Sigmoid colon (tissue), 7 donors: ENCODE measurements around the gene LYPD6. TPM values are rescaled to one million over a fixed set of nuclear protein-coding genes. Genes with fewer than 3 reads are reported as not detected.

ENCODE experiments used
- DNase-seq: peaks from one replicate; pipeline ENCODE4 v3.0.0-alpha.2; 2019
- H3K27ac ChIP-seq, 4 donors: fragments of 200-600 bp; sonication (generic); one replicate each; pipeline ENCODE4 v1.5.1; 2016 to 2019; ENCODE audit warnings: mild to moderate bottlenecking in 1 of 4
- H3K27me3 ChIP-seq, 3 donors: fragments of 200-600 bp; sonication (generic); one replicate each; pipeline ENCODE4 v1.5.1; 2019; ENCODE audit warnings: mild to moderate bottlenecking in 1 of 3
- H3K36me3 ChIP-seq, 4 donors: fragments of 200-600 bp; sonication (generic); one replicate each; pipeline ENCODE4 v1.5.1; 2016 to 2019
- H3K4me1 ChIP-seq, 4 donors: fragments of 200-600 bp; sonication (generic); one replicate each; pipeline ENCODE4 v1.5.1; 2017 to 2019
- H3K4me3 ChIP-seq, 4 donors: fragments of 200-600 bp; sonication (generic); one replicate each; pipeline ENCODE4 v1.5.1; 2017 to 2019; ENCODE audit warnings: mild to moderate bottlenecking in 2 of 4, moderate library complexity in 1 of 4
- H3K9me3 ChIP-seq, 4 donors: fragments of 200-600 bp in 3 of 4; sonication (generic) in 3 of 4; one replicate each; pipeline versions ENCODE4 v1.5.1 to v1.6.1; 2013 to 2019
- CTCF ChIP-seq, 4 experiments: fragments of 450-650 bp in 3 of 4; fragments of 200-600 bp in 1 of 4; IDR thresholded peaks; one replicate each; pipeline ENCODE4 v1.5.1; 2016 to 2019; ENCODE audit warnings: antibody characterized with exemption in 4 of 4, mild to moderate bottlenecking in 3 of 4, moderate library complexity in 2 of 4
- EP300 ChIP-seq, 4 donors: sonication (generic); formaldehyde crosslinking; IDR thresholded peaks; one replicate each; pipeline ENCODE4 v1.6.1; 2017; ENCODE audit warnings: antibody characterized with exemption in 4 of 4
- POLR2A ChIP-seq, 2 donors: fragments of 450-650 bp; IDR thresholded peaks; one replicate each; pipeline ENCODE4 v1.6.1; 2016; ENCODE audit warnings: antibody characterized with exemption in 2 of 2, mild to moderate bottlenecking in 2 of 2, moderate library complexity in 2 of 2
- POLR2AphosphoS5 ChIP-seq, 4 donors: sonication (generic); formaldehyde crosslinking; IDR thresholded peaks; one replicate each; pipeline ENCODE4 v1.6.1; 2017; ENCODE audit warnings: antibody characterized with exemption in 4 of 4
- WGBS, 2 donors: extraction: QIAGEN DNeasy Blood & Tissue Kit; methylation state at CpG; one replicate each; pipeline ENCODE4 v1.1.7; 2013; 5-methylcytosine and 5-hydroxymethylcytosine counted together
- intact Hi-C: fragments of 100-400 bp; cut with DNase I; formaldehyde crosslinking; loops from one replicate; pipeline ENCODE4 v1.15.1; 2023
- polyA plus RNA-seq, 3 donors: library from polyadenylated mRNA; stranded (reverse); fragments of 200-250 nt; gene quantifications; one replicate each; pipeline ENCODE4 v1.2.3, GENCODE V29; 2013
- total RNA-seq, 4 donors: library from RNA; depleted of rRNA; stranded (reverse); fragments of >200 nt; gene quantifications; one replicate each; pipeline ENCODE4 v1.1.0, GENCODE V29; 2016
- donor health status: healthy with polysubstance abuse.
- donor health status: Bipolar disorder and iron deficiency.
- donor health status: healthy.

LYPD6 gene
- total and polyA plus RNA-seq, 7 donors: 1.0 to 2.0 (median 1.4) TPM

GRCh38 chr2:149422337-149422990 lies 92.1 kb downstream of the LYPD6 start:
- intact Hi-C loops: no loop called here

GRCh38 chr2:149422991-149423338 lies 92.6 kb downstream of the LYPD6 start:
- Histone ChIP-seq H3K4me1 (peaks cover 0 to 7% (median 0%) of the 10 kb centered on the region in 4 donors), H3K27me3 (no peaks in the 10 kb centered on the region), H3K36me3 (no peaks in the 10 kb centered on the region), H3K4me3 (no peak overlapping the region), H3K27ac (no peak overlapping the region), H3K9me3 (no peaks in the 10 kb centered on the region)
- intact Hi-C loops: no loop called here
- no peak for DNase-seq
- TF ChIP-seq CTCF (IDR thresholded peaks at IDR 0.05) (no peak), POLR2AphosphoS5 (IDR thresholded peaks at IDR 0.05) (no peak), EP300 (IDR thresholded peaks at IDR 0.05) (no peak), POLR2A (IDR thresholded peaks at IDR 0.05) (no peak)

More at GRCh38 chr2:149422337-149422990, 92.1 kb downstream of the LYPD6 start:
- Histone ChIP-seq H3K9me3 (no peaks in the 10 kb centered on the region), H3K27me3 (no peaks in the 10 kb centered on the region), H3K4me3 (no peak overlapping the region), H3K27ac (no peak overlapping the region), H3K4me1 (peaks cover 0 to 7% (median 0%) of the 10 kb centered on the region in 4 donors), H3K36me3 (no peaks in the 10 kb centered on the region)
- 79 to 80% methylated on average over 2 of the region's 2 CpGs for WGBS, 2 donors
- no peak for DNase-seq
- TF ChIP-seq POLR2A (IDR thresholded peaks at IDR 0.05): no peak

GRCh38 chr2:149423630-149424029 lies 93.2 kb downstream of the LYPD6 start:
- H3K4me3 ChIP-seq: no peak overlapping the region
- H3K9me3 ChIP-seq: no peaks in the 10 kb centered on the region
- DNase-seq: no peak
- WGBS, 2 donors: 95 to 96% methylated on average over 4 of the region's 4 CpGs
- H3K36me3 ChIP-seq: no peaks in the 10 kb centered on the region
- intact Hi-C loops: no loop called here
- TF ChIP-seq CTCF (IDR thresholded peaks at IDR 0.05): no peak
- no peak for TF ChIP-seq POLR2A (IDR thresholded peaks at IDR 0.05)
- no peak for TF ChIP-seq POLR2AphosphoS5 (IDR thresholded peaks at IDR 0.05)
- no peak for TF ChIP-seq EP300 (IDR thresholded peaks at IDR 0.05)
- no peaks in the 10 kb centered on the region for H3K27me3 ChIP-seq
- H3K4me1 ChIP-seq: peaks cover 0 to 7% (median 0%) of the 10 kb centered on the region in 4 donors
- H3K27ac ChIP-seq: no peak overlapping the region

- Histone ChIP-seq H3K36me3 (no peaks in the 10 kb centered on the region), H3K4me1 (peaks cover 0 to 16% (median 13%) of the 10 kb centered on the region in 4 donors), H3K9me3 (no peaks in the 10 kb centered on the region), H3K27ac (no peak overlapping the region), H3K27me3 (no peaks in the 10 kb centered on the region), H3K4me3 (no peak overlapping the region)
- DNase-seq: no peak
- WGBS, 2 donors: 96 to 98% methylated on average over 3 of the region's 3 CpGs
- intact Hi-C loops: no loop called here
- no peak for TF ChIP-seq EP300 (IDR thresholded peaks at IDR 0.05)
- no peak for TF ChIP-seq POLR2AphosphoS5 (IDR thresholded peaks at IDR 0.05)
- no peak for TF ChIP-seq CTCF (IDR thresholded peaks at IDR 0.05)
- no peak for TF ChIP-seq POLR2A (IDR thresholded peaks at IDR 0.05)
Observed at GRCh38 chr2:149427387-149427786, 97.0 kb downstream of the LYPD6 start.

- H3K4me3 ChIP-seq: no peak overlapping the region
- H3K27ac ChIP-seq: no peak overlapping the region
- no peaks in the 10 kb centered on the region for H3K27me3 ChIP-seq
- no peak for DNase-seq
- peaks cover 0 to 16% (median 12%) of the 10 kb centered on the region in 4 donors for H3K4me1 ChIP-seq
- TF ChIP-seq CTCF (IDR thresholded peaks at IDR 0.05) (no peak), POLR2A (IDR thresholded peaks at IDR 0.05) (no peak), POLR2AphosphoS5 (IDR thresholded peaks at IDR 0.05) (no peak), EP300 (IDR thresholded peaks at IDR 0.05) (no peak)
- WGBS, 2 donors: 94 to 95% methylated on average over 2 of the region's 2 CpGs
- H3K36me3 ChIP-seq: no peaks in the 10 kb centered on the region
- intact Hi-C loops: no loop called here
- H3K9me3 ChIP-seq: no peaks in the 10 kb centered on the region
Observed at GRCh38 chr2:149428783-149429182, 98.4 kb downstream of the LYPD6 start.
